GM15510 (cell line): ENCODE data around the gene ST6GALNAC3.

Experiments
- POLR2A ChIP-seq: IDR thresholded peaks from 3 replicates; pipeline ENCODE4 v1.6.1; 2011; ENCODE audit warnings: borderline replicate concordance; ENCODE audit not compliant: insufficient read length; ENCODE audit errors: extremely low read depth

The ST6GALNAC3 gene

DNA sequence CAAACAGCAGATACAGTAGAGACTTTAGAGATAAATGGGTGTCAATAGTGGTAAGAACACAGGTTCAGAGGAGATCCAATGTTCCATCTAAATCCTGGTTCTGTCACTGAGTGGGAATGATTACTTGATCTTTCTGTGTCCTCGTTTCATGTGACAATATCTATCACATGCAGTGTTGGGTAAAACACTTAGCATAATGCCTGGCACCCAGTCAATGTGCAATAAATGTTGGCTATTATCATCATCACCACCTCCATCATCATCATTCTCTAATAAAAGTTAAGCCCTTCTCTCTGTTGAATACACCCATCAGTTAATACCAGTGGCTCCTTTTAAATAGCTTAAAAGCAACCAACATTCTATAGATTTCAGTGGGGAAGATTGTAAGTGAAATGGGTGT, 184.7 kb downstream of the ST6GALNAC3 start:
- TF ChIP-seq POLR2A: no peak

DNA sequence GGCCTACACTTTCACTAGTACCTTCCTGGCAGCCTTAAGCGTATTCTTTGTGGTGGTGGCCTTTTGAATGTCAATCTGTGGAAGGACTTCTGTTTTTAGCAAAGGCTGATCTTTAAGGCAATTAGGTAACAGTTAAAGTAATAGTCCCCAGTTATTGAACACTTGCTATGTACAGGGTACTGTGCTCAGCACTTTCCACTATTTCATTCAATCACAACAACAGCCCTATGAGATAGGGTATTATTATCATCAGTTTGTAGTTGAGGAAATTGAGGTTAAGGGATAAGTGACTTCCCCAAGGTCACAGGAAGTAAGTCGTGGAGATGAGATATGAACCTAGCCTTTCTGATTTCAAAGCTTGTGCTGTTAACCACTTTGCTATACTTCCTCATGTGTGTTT, 185.7 kb downstream of the ST6GALNAC3 start:
- no peak for TF ChIP-seq POLR2A

DNA sequence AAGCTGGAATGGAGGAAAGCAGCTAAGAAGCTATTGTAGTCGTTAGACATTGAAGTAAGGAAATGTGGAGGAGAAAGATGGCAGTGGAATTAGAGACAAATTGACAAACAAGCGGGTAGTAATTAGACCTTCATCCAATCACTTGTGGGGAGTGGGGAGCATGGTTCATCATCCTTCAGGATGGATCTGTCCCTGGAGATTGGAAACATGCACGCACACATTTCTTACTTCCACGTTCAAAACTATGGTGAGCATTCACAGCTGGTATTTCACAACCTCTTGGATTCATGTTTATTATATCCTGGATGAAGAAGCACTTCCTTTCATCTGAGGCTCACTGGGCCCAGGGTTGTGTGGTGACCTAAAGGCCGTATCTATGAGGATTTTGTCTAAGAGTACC, 188.1 kb downstream of the ST6GALNAC3 start:
- TF ChIP-seq POLR2A: no peak

DNA sequence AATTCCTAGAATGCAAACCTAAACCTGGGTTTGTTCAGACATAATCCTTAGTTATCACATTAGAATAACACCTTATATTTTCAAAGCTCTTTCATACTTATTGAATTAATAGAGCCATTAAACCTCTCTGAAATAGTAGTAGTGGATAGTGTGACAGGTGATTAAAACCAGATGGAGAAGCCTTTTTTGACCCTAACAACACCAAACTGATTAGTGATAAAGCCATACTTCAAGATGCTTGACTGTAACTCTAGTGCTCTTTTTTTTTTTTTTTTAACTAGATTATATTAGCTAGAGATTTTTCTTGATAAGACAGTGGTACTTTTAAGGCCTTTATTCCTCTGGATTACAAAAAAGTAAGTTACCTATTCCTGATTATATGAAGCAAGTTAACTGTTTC, 190.1 kb downstream of the ST6GALNAC3 start:
- no peak for TF ChIP-seq POLR2A

DNA sequence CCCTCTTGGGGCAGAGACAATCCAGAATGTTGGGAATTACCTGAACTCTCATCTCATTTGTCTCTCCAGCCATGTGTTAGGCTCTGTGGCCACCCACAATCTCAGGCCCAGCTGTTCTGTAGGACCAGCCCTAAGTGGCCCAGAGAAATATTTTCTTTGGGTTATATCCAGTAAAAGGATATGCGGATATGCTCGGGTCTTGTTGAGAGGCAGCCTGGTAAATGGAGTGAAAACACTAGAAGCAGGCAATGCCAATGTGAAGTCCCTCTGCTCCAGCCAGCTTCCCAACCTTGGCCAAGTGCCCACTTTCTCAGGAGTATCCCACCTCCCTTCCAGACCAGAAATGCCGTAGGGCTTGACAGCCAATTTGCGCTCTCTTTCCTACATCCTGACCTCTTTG, 192.2 kb downstream of the ST6GALNAC3 start:
- no peak for TF ChIP-seq POLR2A

DNA sequence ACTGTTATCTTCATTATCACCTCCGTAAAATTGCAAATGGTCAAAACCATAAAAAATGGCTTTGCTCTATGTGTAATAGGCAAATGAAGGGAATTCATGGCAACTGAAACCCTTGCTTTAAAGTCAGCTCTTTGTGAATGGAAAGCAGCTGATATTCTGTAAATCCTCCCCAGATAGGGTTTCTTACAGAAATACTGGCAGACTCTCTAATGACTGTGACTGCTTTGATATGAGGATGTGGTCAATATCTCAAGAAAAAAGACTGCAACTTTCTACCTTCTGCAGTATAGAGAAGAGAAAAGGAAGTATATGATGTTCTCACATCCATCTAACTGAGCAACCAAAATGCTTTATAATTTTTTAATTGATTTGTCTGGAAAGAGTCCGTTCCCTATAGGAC, 193.1 kb downstream of the ST6GALNAC3 start:
- no peak for TF ChIP-seq POLR2A

DNA sequence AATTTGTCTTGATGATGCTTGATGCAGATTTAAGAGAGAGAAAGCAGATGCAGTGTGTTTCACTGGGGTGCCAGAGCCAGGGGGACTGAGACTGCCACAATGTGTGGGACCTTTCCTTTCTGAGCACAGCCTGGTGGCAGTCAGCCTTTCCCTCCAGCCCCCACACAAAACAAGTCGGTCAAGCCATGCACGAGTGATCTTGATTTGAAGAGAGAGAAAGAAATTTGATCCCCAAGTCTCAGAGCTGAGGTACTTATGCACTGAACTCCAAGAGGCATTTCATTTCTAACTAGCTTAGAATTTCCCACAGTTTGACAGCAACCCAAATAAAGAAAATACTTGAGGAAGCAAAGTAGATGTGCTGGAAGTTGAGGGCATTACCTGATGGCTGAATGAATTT, 193.8 kb downstream of the ST6GALNAC3 start:
- no peak for TF ChIP-seq POLR2A

DNA sequence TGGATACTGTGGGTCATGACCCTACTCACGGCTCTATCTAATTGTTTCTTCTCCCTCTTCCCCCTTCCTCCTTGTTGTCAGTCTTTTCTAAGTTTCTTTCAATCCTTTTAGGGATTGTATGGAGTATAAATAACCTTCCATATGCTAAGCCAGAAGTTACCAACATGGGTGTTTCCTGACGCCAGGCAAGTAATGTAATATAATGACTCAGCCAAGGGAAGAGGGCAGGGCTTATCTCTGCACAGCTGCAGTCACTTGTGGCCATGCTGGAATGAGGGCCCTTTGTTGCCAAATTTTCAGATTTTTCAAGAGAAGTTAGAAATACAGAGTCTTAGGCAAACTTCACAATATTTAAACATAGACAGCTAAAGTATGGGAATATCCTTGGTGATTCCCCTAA, 194.6 kb downstream of the ST6GALNAC3 start:
- TF ChIP-seq POLR2A: no peak

DNA sequence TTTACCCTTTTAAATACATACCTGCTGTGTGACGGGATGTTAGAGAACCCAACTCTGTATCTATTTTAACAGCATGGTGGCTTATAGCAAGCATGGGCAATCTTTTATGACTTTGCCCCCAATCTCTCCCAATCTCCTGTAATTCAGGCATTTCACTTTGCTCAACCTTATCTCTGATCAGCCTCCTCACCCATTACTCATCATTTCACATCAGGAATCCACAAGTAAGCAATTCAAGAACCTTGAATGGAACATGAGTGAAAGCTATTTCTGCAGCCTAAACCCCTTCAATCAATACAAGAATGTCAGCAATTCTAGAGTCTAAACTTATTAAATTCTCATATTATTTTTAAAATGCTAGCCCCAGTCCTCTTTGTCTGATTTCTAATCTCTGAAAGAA, 199.8 kb downstream of the ST6GALNAC3 start:
- TF ChIP-seq POLR2A: no peak

DNA sequence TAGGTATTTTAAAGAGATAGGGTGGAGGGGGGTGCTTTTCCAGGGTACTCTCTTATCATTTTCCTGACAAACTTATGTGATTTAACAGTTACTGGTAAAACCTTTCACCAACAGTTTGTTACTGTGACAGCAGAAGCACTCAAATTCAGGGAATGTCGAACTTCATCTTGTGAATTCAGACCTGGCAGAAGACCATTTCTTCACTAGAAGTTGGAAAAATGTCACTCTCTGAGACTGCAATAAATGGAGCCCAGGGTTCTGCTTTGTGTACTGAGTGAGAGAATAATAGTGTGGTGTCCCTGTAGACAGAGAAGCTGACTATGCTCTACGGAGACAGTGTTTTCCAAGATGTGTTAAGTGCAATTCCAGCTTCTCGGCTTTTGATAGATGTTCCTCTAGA, 200.2 kb downstream of the ST6GALNAC3 start:
- TF ChIP-seq POLR2A: no peak

DNA sequence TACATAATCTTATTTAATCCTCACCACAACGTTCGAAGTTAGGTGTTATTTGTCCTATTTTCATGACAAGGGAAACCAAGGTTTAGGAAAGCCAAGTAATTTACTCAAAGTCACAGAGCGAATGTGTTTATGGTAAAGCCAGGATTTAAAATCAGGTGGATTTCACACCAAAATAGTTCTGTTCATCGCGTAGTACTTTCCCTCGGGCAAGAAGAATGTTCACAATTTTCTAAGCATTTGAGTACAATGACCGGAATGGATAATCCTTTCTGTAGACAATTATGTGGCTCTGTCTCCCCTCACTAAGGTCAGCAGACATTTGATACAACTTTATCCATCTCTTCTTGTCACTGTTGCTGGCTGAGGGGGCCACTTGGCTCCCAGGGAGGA, 204.2 kb downstream of the ST6GALNAC3 start:
- TF ChIP-seq POLR2A: no peak

DNA sequence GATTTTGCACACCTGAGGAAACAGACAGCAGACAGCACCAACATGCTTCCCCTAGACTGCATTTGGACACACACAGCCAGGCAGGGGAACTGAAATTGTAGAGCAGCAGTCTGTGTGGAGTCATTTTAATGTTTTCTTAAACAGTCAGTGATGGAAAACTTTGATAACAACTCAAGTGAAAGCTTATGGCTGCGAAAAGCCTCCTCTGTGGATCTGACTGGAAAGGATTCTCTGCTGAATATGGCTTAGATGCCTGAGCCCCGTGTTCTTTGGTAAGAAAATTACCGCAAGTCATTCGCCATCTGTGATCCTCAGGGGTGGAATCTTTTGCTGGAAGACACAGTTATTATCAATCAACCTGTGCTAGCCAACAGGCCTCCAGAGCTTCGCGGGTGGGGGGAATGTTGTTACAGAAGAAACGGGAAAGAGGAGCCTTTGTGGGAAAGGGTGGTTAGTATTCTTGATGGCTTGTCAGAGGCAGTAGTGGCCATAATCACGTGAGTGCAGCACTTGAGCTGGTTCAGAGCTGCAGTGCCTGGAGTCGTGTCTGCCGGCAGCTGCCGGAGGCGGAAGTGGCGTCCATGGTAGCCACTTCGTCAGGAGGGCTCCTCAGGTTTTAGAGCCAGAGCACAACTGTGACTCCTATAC, 204.7 kb downstream of the ST6GALNAC3 start:
- TF ChIP-seq POLR2A: no peak

DNA sequence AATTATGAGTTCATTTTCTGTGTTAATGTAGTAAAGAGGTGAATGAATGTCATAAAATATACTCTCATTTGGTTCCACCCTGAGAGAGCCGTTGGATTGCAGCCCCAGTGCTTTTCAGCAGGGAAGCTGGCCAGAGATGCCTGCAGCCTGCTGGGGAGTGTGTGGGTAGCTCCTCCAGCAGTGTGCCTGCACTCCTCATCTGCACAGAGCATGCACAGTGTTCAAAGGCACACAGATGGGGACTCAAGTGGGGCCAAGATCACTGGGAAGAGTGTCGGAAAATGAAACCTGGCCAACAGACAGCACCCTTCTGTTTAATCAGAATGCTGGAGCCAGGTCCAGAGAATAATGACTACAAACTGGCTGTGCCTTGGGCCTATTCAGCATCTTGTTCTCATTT, 206.8 kb downstream of the ST6GALNAC3 start:
- TF ChIP-seq POLR2A: no peak

DNA sequence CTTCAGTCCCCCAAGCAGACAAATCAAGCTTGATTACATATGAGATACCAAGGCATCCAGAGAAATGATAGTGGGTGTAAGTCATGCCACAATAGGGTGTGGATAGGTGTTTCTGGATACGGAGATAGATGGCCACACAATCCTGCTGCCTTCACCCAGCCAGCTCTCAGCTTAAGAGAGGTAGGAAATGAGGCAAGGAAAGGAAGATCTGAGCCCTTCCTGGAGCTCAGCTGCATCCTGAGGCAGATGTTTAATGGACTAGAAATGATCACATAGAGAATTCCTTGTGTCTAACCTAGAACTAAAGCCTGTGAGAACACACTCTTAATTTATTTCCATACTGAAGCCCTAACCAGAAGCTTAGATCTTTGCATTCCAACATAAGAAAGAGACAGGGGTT, 210.3 kb downstream of the ST6GALNAC3 start:
- TF ChIP-seq POLR2A: no peak

DNA sequence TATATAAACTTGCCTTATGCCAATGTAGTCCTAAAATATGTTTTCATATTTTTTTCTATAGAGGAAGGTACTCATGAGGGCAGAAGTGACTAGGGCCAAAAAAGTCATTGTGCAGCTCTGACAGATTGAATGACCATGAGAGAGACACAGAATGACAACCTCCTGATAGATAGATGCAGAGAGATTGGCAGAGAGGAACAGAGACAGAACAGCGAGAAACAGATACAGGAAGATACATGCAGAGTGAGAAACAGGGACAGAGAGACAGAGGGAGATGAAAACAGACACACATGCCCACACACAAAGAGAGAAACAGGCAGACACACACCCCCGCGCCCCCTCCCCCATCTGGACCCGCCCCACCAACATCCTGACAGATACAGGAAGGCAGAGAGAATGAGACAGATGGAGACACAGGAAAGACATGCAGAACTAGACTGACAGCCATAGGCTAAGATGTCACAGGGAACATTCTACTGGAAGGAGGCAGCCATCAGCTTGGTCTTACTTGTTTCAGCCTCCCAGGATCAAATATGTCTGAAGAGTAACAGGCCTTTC, 211.1 kb downstream of the ST6GALNAC3 start:
- no peak for TF ChIP-seq POLR2A

DNA sequence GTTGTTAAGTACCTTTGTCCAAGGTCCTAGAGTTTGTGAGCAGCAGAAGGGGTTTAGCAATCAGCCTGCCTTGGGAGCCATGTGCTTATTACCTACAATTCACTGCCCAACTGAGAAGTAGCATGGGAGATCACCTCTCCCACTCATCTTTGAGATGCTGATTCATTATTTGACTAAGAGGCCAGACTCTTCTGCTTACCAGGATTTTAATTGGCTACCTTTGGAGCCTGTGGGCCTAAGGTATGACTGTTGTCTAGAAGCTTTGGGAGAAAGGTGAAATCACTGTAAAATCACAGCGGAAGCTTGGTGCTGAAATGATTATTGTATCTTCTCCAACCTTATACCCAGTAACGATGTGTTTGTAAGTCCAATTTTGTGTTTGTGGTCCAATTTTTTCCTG, 213.4 kb downstream of the ST6GALNAC3 start:
- no peak for TF ChIP-seq POLR2A

DNA sequence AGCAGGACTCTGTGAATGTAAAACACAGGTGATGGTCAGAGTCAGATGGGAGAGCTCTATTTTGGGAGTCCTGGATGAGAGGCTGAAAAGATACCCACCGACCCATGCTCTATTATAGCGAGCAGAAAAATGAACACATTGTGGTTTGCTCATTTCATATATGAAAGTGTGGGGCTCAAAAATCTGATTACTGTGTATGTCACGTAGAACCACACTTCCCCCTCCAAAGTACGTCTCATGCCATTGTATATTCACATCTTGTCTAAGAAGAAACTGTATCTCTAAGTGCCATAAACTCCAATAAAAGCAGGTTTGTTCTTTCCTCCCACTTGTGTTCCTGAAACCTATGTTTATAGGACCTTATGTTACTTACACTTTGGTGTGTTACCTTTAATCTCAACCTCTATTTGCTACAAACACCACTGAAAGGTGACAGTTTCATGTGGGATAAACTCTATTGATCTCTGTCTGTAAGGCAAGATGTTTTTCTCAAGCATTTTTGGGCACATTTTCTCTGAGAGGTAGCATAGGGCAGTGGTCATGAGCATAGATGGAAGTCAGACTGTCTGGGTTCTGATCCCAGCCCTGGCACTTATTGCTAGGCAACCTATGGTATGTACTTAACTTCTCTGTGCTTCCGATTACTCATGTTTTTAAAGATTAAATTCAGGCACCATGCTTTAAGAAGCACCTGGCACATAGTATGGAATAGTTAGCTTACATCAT, 214.4 kb downstream of the ST6GALNAC3 start:
- no peak for TF ChIP-seq POLR2A

DNA sequence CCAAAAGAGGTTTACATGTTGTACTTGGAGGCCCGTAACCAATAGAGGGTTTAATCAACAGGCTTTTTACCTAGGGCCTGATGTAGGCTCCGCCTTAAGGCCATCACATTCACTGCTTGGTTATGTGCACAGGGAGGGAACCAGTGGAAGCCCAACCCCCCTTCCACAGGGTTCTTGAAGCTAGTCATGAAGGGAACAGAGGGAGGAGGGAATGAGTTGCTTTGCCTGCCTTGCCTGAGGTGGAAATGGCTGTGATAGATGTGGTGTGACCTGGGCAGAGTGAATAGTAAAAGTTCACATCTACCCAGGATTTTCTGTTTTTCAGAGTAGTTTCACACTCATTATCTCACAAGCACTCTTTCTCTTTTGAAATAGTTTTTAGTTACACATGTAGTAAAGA, 215.1 kb downstream of the ST6GALNAC3 start:
- no peak for TF ChIP-seq POLR2A
